Measurements from ENCODE around the gene BIVM. TPM values are rescaled to one million over a fixed set of nuclear protein-coding genes. Genes with fewer than 3 reads are reported as not detected.

The BIVM gene
- total RNA-seq, 8 experiments from 2014 or later = 12.0 to 25.6 (median 15.3) TPM

- ATAC-seq (replicated peaks in 6 of 8) = peak in 5 of 8 experiments; percentile 65 to 100 (median 77)
- in situ Hi-C loops (cut with MboI; ENCODE audit: low pct_unique_long_range_greater_than_20kb in 2 of 9, low sequenced_read_pairs in 9 of 9, unreplicated experiment in 9 of 9) = no loop called here
- no peak overlapping the region for H3K4me3 ChIP-seq
- peaks cover 4 to 5% of the 10 kb centered on the region in 2 donors for H3K4me1 ChIP-seq (replicated peaks in 1 of 2)
- no peak overlapping the region for H3K27ac ChIP-seq
- 90 to 100% (median 100%) methylated on average over 1 of the region's 1 CpG; no CpG with 5 or more reads in 3 of the 10 experiments for WGBS, 10 experiments
Observed at GRCh38 chr13:102877303-102877702, 78.4 kb downstream of the BIVM start.

- Histone ChIP-seq H3K4me3 (no peak overlapping the region), H3K4me1 (replicated peaks in 1 of 2) (peaks cover 4 to 5% of the 10 kb centered on the region in 2 donors), H3K27ac (no peak overlapping the region)
- in situ Hi-C loops (cut with MboI; ENCODE audit: low pct_unique_long_range_greater_than_20kb in 2 of 9, low sequenced_read_pairs in 9 of 9, unreplicated experiment in 9 of 9) = no loop called here
- peak in 2 of 8 experiments; percentile 25 to 69 for ATAC-seq (replicated peaks in 6 of 8)
- 47 to 100% (median 53%) methylated on average over 2 to 5 of the region's 5 CpGs; no CpG with 5 or more reads in 4 of the 10 experiments for WGBS, 10 experiments
Observed at GRCh38 chr13:102878481-102878880, 79.6 kb downstream of the BIVM start.

- Histone ChIP-seq H3K4me1 (replicated peaks in 1 of 2) (peaks cover 4 to 5% of the 10 kb centered on the region in 2 donors), H3K27ac (no peak overlapping the region), H3K4me3 (no peak overlapping the region)
- in situ Hi-C loops (cut with MboI; ENCODE audit: low pct_unique_long_range_greater_than_20kb in 2 of 9, low sequenced_read_pairs in 9 of 9, unreplicated experiment in 9 of 9) = no loop called here
- no peak for ATAC-seq (replicated peaks in 6 of 8)
- WGBS, 10 experiments = 80 to 100% (median 94%) methylated on average over 1 to 10 of the region's 13 CpGs
Observed at GRCh38 chr13:102879793-102880499, 81.0 kb downstream of the BIVM start.

GRCh38 chr13:102881819-102882686, 83.1 kb downstream of the BIVM start:
- H3K27ac ChIP-seq = no peak overlapping the region
- peaks cover 3 to 4% of the 10 kb centered on the region in 2 donors for H3K4me1 ChIP-seq (replicated peaks in 1 of 2)
- 86 to 100% (median 100%) methylated on average over 1 to 4 of the region's 4 CpGs; no CpG with 5 or more reads in 1 of the 10 experiments for WGBS, 10 experiments
- H3K4me3 ChIP-seq = no peak overlapping the region
- in situ Hi-C loops (cut with MboI; ENCODE audit: low pct_unique_long_range_greater_than_20kb in 2 of 9, low sequenced_read_pairs in 9 of 9, unreplicated experiment in 9 of 9) = no loop called here
- ATAC-seq (replicated peaks in 6 of 8) = no peak

Other genes starting within 250 kb of the BIVM start
- gene TPP2, start 202.1 kb upstream of the BIVM start, total RNA-seq = 10 to 100 TPM; 22.0 to 70.8 (median 38.0) TPM
- gene METTL21C, start 104.1 kb upstream of the BIVM start, total RNA-seq = under 1 TPM in 5 of 8 experiments, not detected in 3; 0.21 to 0.46 (median 0.31) TPM
- gene TEX30, start 25.3 kb upstream of the BIVM start, total RNA-seq = 10 to 100 TPM in 3 of 8 experiments, 1 to 10 TPM in 5; 4.7 to 18.8 (median 8.1) TPM
- 10 to 100 TPM in 6 of 8 experiments, 1 to 10 TPM in 2; 4.1 to 15.5 (median 12.6) TPM for gene POGLUT2, start 143 bp upstream of the BIVM start, total RNA-seq
- gene ERCC5, start 46.9 kb downstream of the BIVM start, total RNA-seq = 10 to 100 TPM; 40.2 to 83.3 (median 57.7) TPM

Data from motor neuron (in vitro differentiated cells).